Activated B cell treated with CpG ODN at 0.5 μM for 24 hours (primary cell): ENCODE data around the gene SPIB. TPM values are rescaled to one million over a fixed set of nuclear protein-coding genes. Genes with fewer than 3 reads are reported as not detected.

Experiments
- ATAC-seq: fragments of 200-7000 bp; cut with Tn5 transposase; one replicate; pipeline ENCODE4 v1.10.0; 2021; ENCODE audit warnings: low read depth, mild to moderate bottlenecking, moderate library complexity
- CTCF ChIA-PET: fragments of 350-600 bp; sonication (Branson Sonifier 250); formaldehyde crosslinking; loops from one replicate; lab custom pipeline; 2021; ENCODE audit warnings: antibody characterized with exemption; lab: Charles Lee
- POLR2A ChIA-PET: fragments of 350-600 bp; sonication (Branson Sonifier 250); formaldehyde crosslinking; loops from one replicate; lab custom pipeline; 2021; ENCODE audit warnings: antibody characterized with exemption; lab: Charles Lee
- DNase-seq: peaks from one replicate; pipeline ENCODE4 v3.0.0; 2022
- H3K27ac Mint-ChIP-seq: one replicate; pipeline ENCODE4 v1.8.0; 2020; ENCODE audit warnings: mixed read lengths
- H3K27me3 Mint-ChIP-seq: one replicate; pipeline ENCODE4 v1.8.0; 2021; ENCODE audit warnings: mixed read lengths
- H3K36me3 Mint-ChIP-seq: one replicate; pipeline ENCODE4 v1.8.0; 2021; ENCODE audit warnings: low read depth, mixed read lengths
- H3K4me1 Mint-ChIP-seq: one replicate; pipeline ENCODE4 v1.8.0; 2021; ENCODE audit warnings: mixed read lengths
- H3K4me3 Mint-ChIP-seq: one replicate; pipeline ENCODE4 v1.8.0; 2020; ENCODE audit warnings: mild to moderate bottlenecking, mixed read lengths
- H3K9me3 Mint-ChIP-seq: one replicate; pipeline ENCODE4 v1.8.0; 2020; ENCODE audit warnings: mixed read lengths
- intact Hi-C: fragments of 100-400 bp; cut with micrococcal nuclease; formaldehyde crosslinking; loops from one replicate; pipeline ENCODE4 v1.15.1; 2024
- total RNA-seq: library from RNA; stranded (reverse); gene quantifications from 2 replicates; pipeline ENCODE4 v1.2.3, GENCODE V29; 2022
- TF ChIP-seq, protein P1 (sequence below): fragments of 200-600 bp; IDR thresholded peaks from one replicate; pipeline ENCODE4 v1.8.0; 2022; ENCODE audit warnings: antibody characterized with exemption, mild to moderate bottlenecking

Gene SPIB
- total RNA-seq, 1 donor from 2014 or later: 324 TPM

DNA sequence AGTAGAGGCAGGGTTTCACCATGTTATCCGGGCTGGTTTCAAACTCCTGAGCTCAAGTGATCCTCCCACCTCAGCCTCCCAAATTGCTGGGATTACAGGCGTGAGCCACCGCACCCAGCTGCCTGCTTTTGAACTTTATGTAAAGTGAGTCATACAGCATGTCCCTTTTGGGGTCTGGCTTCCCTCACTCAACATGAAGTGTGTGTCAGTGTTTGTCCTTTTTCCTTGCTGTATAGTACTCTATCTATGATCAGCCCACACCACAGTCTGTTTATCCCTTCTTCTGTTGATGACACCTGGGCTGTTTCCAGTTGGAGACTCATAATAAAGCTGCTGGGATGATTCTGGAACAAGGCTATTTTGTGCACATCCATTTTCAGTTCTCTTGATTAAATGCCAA lies 2.1 kb downstream of the SPIB start:
- Mint-ChIP-seq H3K9me3 (no peaks in the 10 kb centered on the region), H3K27me3 (no peaks in the 10 kb centered on the region), H3K4me1 (peaks cover 72% of the 10 kb centered on the region), H3K27ac (peak overlapping the region; percentile 97), H3K36me3 (peaks cover 64% of the 10 kb centered on the region), H3K4me3 (peak overlapping the region; percentile 95)
- POLR2A ChIA-PET: interaction anchor here (0.6 to 8.4 kb wide), 6 partner anchors 9 to 397 kb away, joined by 3 to 282 read pairs (median 19); partner anchors contain the start of gene MYBPC2
- TF ChIP-seq, protein P1, sequence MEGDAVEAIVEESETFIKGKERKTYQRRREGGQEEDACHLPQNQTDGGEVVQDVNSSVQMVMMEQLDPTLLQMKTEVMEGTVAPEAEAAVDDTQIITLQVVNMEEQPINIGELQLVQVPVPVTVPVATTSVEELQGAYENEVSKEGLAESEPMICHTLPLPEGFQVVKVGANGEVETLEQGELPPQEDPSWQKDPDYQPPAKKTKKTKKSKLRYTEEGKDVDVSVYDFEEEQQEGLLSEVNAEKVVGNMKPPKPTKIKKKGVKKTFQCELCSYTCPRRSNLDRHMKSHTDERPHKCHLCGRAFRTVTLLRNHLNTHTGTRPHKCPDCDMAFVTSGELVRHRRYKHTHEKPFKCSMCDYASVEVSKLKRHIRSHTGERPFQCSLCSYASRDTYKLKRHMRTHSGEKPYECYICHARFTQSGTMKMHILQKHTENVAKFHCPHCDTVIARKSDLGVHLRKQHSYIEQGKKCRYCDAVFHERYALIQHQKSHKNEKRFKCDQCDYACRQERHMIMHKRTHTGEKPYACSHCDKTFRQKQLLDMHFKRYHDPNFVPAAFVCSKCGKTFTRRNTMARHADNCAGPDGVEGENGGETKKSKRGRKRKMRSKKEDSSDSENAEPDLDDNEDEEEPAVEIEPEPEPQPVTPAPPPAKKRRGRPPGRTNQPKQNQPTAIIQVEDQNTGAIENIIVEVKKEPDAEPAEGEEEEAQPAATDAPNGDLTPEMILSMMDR: no peak
- intact Hi-C loops: no loop called here
- ATAC-seq (no peak), DNase-seq (no peak)
- CTCF ChIA-PET: interaction anchor here (1.7 kb wide), 2 partner anchors 9 to 40 kb away, joined by 5 to 6 read pairs; no protein-coding TSS in a partner anchor

DNA sequence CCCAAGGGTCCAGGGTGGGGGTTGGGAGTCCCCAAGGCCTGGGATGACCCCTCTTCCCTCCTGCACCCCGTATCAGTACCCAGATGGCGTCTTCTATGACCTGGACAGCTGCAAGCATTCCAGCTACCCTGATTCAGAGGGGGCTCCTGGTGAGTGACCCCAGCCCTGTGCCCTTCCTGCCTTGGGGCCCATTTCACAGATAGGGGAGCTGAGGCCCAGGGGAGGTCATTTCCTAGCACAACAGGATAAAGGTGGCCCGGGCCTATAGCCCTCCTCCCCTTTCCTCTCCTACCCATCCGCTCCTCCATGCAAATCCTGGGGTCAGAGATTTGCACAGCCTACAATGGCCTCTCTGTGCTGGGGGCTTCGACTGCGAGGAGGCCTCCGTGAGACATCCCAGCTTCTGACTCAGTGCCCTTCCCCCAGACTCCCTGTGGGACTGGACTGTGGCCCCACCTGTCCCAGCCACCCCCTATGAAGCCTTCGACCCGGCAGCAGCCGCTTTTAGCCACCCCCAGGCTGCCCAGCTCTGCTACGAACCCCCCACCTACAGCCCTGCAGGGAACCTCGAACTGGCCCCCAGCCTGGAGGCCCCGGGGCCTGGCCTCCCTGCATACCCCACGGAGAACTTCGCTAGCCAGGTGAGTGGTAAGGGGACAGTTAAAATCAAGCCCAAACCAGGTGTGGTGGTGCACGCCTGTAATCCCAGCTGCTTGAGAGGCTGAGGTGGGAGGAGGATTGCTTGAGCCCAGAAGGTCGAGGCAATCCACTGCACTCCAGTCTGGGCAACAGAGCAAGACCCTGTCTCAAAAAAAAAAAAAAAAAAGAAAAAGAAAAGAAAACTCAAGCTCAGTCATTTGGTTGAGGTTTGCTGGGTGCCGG lies 3.9 kb downstream of the SPIB start:
- CTCF ChIA-PET: no interaction called here
- POLR2A ChIA-PET: interaction anchor here (0.6 to 8.4 kb wide), 7 partner anchors 7 to 968 kb away, joined by 3 to 282 read pairs (median 6); partner anchors contain the start of genes C19orf84, MYBPC2 and POLD1
- peak overlapping the region; percentile 97 for H3K27ac Mint-ChIP-seq

DNA sequence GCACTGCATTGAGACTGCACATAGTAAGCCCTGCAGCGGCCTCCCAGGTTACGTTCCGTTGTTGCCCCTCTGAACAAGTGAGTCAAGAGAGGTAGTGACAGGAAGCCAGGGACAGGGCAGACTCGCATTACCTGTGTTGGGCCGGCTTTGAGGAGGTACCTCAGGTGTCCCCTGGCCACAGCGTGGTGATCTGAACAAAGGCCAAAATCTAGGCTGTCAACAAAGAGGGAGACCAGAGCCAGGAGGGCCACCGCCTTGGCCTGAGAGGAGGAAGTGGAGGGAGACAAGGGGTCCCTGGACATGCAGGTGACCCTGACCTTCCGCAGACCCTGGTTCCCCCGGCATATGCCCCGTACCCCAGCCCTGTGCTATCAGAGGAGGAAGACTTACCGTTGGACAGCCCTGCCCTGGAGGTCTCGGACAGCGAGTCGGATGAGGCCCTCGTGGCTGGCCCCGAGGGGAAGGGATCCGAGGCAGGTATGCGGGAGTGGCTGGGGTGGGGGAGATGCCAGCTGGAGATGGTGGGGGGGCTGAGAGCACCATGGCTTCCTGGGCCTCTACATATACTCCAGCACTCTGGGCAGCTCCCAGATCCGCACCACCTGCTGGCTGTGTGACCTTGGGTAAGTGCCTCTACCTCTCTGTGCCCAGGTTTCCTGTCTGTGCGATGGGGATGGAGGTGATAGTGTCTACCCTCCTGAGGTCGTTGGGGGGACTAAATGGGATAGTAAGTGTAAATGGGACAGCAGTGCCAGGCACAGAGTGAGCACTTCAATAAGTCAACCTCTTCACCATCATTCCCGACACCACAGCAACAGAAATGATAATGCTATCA lies 4.8 kb downstream of the SPIB start:
- H3K27me3 Mint-ChIP-seq: no peaks in the 10 kb centered on the region
- H3K27ac Mint-ChIP-seq: peak overlapping the region; percentile 97
- peaks cover 76% of the 10 kb centered on the region for H3K4me1 Mint-ChIP-seq
- DNase-seq: no peak
- TF ChIP-seq, protein P1: no peak
- peaks cover 81% of the 10 kb centered on the region for H3K36me3 Mint-ChIP-seq
- ChIA-PET CTCF (no interaction called here), POLR2A (interaction anchor here (0.6 to 1.6 kb wide), 4 partner anchors 35 to 66 kb away, joined by 3 to 6 read pairs (median 4); partner anchors contain the start of gene POLD1)
- H3K4me3 Mint-ChIP-seq: peak overlapping the region; percentile 19
- no peaks in the 10 kb centered on the region for H3K9me3 Mint-ChIP-seq
- intact Hi-C loops: no loop called here
- ATAC-seq: no peak

More for the DNA sequence above, 3.9 kb downstream of the SPIB start:
- no peaks in the 10 kb centered on the region for H3K27me3 Mint-ChIP-seq
- DNase-seq (no peak), ATAC-seq (no peak)
- peaks cover 74% of the 10 kb centered on the region for H3K36me3 Mint-ChIP-seq
- H3K4me1 Mint-ChIP-seq: peaks cover 71% of the 10 kb centered on the region
- TF ChIP-seq, protein P1: no peak
- no peaks in the 10 kb centered on the region for H3K9me3 Mint-ChIP-seq
- H3K4me3 Mint-ChIP-seq: peak overlapping the region; percentile 95
- intact Hi-C loops: no loop called here

DNA sequence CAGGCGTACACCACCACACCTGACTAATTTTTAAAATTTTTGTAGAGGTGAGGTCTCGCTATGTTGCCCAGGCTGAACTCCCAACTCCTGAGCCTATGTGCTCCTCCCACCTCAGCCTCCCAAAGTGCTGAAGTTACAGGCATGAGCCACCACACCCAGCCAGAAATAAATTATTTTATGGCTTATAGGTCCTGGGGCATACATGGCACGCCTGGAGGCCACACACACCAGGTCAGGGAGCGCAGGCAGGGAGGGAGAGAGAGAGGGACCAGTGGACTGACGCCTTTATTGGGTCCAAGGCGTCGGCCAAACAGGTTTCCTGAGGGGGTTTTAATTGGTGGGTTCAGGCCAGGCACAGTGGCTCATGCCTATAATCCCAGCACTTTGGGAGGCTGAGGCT lies 6.8 kb downstream of the SPIB start:
- DNase-seq (no peak), ATAC-seq (no peak)
- TF ChIP-seq, protein P1: no peak
- H3K27ac Mint-ChIP-seq: no peak overlapping the region
- no peak overlapping the region for H3K4me3 Mint-ChIP-seq
- H3K9me3 Mint-ChIP-seq: no peaks in the 10 kb centered on the region
- H3K36me3 Mint-ChIP-seq: peaks cover 68% of the 10 kb centered on the region
- H3K4me1 Mint-ChIP-seq: peaks cover 81% of the 10 kb centered on the region
- ChIA-PET CTCF (no interaction called here), POLR2A (interaction anchor here (0.7 to 10.8 kb wide), 3 partner anchors 7 to 92 kb away, joined by 3 to 282 read pairs (median 3); partner anchors contain the start of gene SPIB)
- intact Hi-C loops: no loop called here
- no peaks in the 10 kb centered on the region for H3K27me3 Mint-ChIP-seq
